ENCODE measurements around the gene CSDE1. TPM values are rescaled to one million over a fixed set of nuclear protein-coding genes. Genes with fewer than 3 reads are reported as not detected.

CSDE1 gene
- polyA plus RNA-seq, 1 experiment: 188 TPM

GRCh38 chr1:114764689-114765088, 6.9 kb upstream of the CSDE1 start:
- CTCF ChIA-PET: no interaction called here
- no peak for TF ChIP-seq CTCF (IDR thresholded peaks at IDR 0.05; ENCODE audit: insufficient read depth, low read depth, low read length)
- Histone ChIP-seq H3K27me3 (ENCODE audit: control insufficient read depth, insufficient read depth, low read length) (no peaks in the 10 kb centered on the region), H3K36me3 (ENCODE audit: control insufficient read depth, insufficient read depth, low read length) (no peaks in the 10 kb centered on the region), H3K4me3 (ENCODE audit: low read depth, low read length) (no peak overlapping the region)
- no peak for DNase-seq (ENCODE audit: low read depth)
- POLR2A ChIA-PET: no interaction called here

GRCh38 chr1:114758256-114758832, 560 bp upstream of the CSDE1 start:
- peak overlapping the region; percentile 87 for H3K4me3 ChIP-seq (ENCODE audit: low read depth, low read length)
- CTCF ChIA-PET: interaction anchor here (0.8 kb wide), 1 partner anchor 409 kb away, joined by 3 read pairs; no protein-coding TSS in a partner anchor
- no peaks in the 10 kb centered on the region for H3K36me3 ChIP-seq (ENCODE audit: control insufficient read depth, insufficient read depth, low read length)
- H3K27me3 ChIP-seq (ENCODE audit: control insufficient read depth, insufficient read depth, low read length): no peaks in the 10 kb centered on the region
- no peak for TF ChIP-seq CTCF (IDR thresholded peaks at IDR 0.05; ENCODE audit: insufficient read depth, low read depth, low read length)
- POLR2A ChIA-PET: no interaction called here
- DNase-seq (ENCODE audit: low read depth): no peak

- DNase-seq (ENCODE audit: low read depth): no peak
- Histone ChIP-seq H3K27me3 (ENCODE audit: control insufficient read depth, insufficient read depth, low read length) (no peaks in the 10 kb centered on the region), H3K36me3 (ENCODE audit: control insufficient read depth, insufficient read depth, low read length) (no peaks in the 10 kb centered on the region; the same call in 1 of the 2 replicates), H3K4me3 (ENCODE audit: low read depth, low read length) (peak overlapping the region; percentile 87)
- CTCF ChIA-PET: no interaction called here
- TF ChIP-seq CTCF (IDR thresholded peaks at IDR 0.05; ENCODE audit: insufficient read depth, low read depth, low read length): no peak
- POLR2A ChIA-PET: no interaction called here
Measured at GRCh38 chr1:114756949-114757454, 782 bp downstream of the CSDE1 start.

- Histone ChIP-seq H3K4me3 (ENCODE audit: low read depth, low read length) (peak overlapping the region; percentile 87), H3K36me3 (ENCODE audit: control insufficient read depth, insufficient read depth, low read length) (no peaks in the 10 kb centered on the region; the same call in 1 of the 2 replicates), H3K27me3 (ENCODE audit: control insufficient read depth, insufficient read depth, low read length) (no peaks in the 10 kb centered on the region)
- POLR2A ChIA-PET: no interaction called here
- TF ChIP-seq CTCF (IDR thresholded peaks at IDR 0.05; ENCODE audit: insufficient read depth, low read depth, low read length): no peak
- CTCF ChIA-PET: interaction anchor here (0.6 to 1.5 kb wide), 2 partner anchors 8 to 40 kb away, joined by 3 to 5 read pairs; partner anchors contain the start of gene NRAS
- no peak for DNase-seq (ENCODE audit: low read depth)
Measured at GRCh38 chr1:114756009-114756892, 1.5 kb downstream of the CSDE1 start.

Data from BJ (cell line).